HG03045 (cell line): ENCODE data around the gene HAND1.
A peak's percentile ranks its signal among the peaks of the same experiment; 100 is the strongest.

Experiments
- ATAC-seq: cut with Tn5 transposase; IDR thresholded peaks from one replicate; pipeline ENCODE4 v1.9.1; 2021; ENCODE audit warnings: mild to moderate bottlenecking, moderate library complexity; ENCODE audit not compliant: unreplicated experiment

Gene HAND1

DNA sequence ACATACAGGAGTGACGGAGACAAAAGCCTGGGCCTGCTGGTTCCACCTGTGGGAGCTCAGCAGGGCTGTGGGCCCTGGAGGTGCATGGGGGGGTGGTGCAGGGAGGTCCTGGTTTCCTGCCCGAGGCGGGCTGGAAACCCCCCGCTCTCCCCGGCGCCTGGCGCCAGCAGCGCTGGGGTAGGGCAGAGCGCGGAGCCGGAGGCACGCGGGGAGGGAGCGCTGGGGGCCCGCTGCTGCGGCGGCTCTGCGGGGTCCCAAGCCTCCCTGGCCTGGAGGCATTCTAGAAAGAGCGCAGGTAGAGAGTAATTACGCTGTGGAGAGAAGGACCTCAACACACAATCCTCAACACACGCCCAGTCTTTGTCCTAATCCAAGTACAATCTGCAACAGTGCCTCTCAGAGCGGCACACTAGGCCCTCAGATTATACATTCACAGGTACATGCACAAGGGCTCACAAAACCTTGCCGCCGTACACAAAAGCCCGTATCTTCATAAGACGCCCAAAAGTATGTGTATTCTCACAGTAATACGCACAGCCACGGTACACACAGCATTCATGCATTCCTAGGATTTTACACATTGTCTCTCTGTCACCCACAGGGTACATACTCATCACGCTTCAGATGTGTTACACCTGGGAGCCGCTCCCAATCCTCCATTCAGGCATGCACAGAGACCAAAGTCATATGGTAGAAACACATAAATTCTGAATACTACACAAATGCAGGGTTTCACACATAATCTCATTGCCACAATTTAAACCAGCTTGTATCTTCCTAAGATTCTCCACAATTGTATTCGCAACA is 2.1 kb upstream of the HAND1 start:
- ATAC-seq, result no peak

GRCh38 chr5:154479160-154479943 is 1.3 kb upstream of the HAND1 start:
- ATAC-seq, result no peak

- no peak for ATAC-seq
Measured at GRCh38 chr5:154478752-154479159, 729 bp upstream of the HAND1 start.

DNA sequence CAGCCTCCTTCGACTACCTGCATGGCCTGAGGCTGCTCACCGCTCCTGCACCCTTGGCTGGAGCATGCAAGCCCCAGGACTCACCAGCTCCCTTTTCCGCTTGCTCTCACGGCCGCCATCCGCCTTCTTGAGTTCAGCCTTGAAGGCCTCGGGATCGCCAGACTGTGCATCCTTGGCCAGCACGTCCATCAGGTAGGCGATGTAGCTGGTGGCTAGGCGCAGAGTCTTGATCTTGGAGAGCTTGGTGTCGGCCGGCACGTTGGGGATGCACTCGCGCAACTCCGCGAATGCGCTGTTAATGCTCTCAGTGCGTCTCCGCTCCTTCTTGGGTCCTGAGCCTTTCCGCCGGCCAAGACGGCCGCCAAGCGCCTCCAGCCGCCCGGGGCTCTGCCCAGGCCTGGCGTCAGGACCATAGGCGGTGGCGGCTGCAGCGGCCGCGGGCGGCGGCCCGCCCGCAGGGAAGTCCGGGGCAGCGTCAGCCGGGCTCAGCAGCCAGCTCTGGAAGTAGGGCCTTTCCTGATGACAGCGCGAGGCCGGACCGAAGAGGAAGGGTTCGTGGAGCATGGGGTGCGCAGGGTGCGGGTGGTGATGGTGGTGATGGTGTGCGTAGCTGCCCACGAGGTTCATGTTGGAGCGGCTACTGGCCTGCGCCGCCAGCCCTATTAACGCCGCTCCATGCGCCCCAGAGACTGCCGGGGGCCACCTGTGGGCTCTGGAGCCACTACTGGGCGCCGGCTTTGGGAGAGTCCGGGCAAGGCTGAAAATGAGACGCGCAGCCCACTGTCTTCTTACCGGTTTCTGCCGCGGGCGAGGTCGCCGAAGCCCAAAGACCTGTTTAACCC is 424 bp downstream of the HAND1 start:
- no peak for ATAC-seq

DNA sequence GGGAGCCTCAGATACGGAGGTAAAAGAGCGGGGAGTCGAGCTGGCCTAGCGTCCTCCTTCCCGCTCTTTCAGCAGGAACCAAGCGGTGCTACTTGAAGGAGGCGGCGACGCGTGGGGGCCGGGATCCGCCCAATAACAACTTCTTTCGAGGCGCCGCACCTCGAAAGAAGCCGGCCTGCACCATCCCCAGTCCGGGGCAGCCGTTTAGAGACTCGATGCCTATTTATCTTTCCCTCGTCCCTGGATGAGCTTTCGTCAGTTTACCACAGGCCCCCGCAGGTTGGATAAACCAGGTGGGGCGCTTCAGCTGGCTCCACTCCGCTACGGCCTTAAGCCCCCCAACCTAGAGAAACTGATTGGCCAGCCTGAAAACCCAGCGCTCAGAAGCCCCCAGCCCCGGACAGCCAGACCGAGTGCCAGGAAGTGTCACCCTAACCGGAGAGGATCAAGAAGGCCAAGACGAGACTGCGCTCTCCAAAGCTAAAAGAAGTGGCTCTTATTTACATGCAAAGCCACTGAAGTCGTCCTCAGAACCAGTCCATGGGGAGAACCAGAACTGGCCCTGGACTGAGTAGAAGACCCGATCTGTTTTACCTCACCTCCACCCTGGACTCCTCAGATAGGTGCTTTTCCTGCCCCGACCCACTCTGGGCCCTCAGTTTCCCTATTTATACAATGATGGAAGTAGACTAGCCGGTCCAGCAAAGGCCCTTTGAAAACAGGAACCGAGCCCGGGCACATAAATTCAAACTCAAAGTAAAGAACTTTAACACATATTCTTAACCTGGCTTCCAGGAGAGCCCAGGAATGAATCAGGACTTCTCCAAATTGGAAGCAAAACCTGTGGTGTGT is 1.4 kb downstream of the HAND1 start:
- ATAC-seq, result no peak

- no peak for ATAC-seq
Measured at GRCh38 chr5:154475591-154476353, 2.3 kb downstream of the HAND1 start.

GRCh38 chr5:154474396-154475334 is 3.4 kb downstream of the HAND1 start:
- ATAC-seq, result no peak

DNA sequence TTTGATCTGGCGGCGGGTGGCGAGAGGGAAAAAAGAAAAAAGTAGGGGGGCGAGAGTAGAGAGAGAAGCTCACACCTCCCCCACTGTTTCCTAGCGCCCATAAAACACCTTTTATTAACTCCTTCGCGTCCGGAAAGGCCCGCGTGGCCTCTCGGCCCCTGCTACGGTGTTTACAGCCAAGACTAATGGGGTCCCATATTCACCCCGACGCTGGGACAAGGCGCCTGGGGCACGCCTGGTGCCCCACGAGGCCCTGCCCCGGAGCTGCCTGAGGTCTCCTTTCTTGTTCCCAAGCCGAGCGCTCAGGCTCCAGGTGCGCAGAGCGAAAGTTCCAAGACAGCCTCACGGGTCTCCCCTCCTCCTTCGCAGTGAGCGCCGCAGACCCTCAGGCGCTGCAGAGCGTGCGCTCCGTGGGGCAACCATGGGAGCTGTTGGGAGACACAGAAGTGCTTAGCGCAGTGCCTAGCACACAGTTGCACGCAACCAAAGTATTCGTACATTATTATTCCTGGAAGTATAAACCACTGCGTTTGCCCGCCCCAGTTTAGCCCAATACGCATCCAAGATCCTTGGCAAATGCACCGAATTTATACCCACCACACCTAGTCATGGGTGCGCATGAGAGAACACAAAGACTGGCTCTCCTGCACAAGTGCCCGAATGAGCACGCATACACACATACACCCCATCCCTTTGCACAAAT is 4.3 kb downstream of the HAND1 start:
- ATAC-seq, result no peak

DNA sequence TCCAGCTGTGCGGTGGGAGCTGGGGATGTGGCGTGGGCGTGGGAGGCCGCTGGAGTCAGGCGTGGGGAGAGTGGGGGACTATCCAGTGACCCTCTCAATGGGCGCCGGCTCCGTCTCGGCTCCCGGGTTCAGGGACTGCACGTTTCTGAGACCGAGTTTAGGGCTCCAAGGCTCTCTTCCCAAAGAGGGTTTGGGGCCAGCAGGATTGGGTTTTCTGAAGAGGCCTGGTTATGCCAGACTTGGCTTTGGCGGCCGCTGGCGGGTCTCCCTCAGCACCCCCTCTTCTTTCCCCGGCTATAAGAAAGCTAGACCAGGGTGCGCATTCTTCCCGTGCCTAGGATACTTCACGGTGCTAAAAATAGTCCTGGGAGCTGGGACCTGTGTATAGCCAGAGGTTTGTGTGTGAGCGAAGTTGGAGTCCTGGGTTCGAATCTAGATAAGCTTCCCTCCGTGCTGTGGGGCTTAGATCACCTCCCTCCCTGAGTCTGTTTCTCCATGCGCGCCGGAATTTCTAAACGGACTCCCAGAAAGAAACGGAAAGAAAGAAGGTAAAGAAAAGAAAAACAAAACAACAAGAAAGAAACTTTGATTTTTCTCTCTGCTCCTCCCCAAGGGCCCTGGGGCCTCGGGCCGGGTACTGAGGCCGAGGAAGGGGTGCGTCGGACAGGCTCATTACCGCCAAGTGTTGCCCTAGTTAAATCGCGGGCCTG is 5.0 kb downstream of the HAND1 start:
- no peak for ATAC-seq

GRCh38 chr5:154470947-154471870 is 6.8 kb downstream of the HAND1 start:
- ATAC-seq, result no peak

DNA sequence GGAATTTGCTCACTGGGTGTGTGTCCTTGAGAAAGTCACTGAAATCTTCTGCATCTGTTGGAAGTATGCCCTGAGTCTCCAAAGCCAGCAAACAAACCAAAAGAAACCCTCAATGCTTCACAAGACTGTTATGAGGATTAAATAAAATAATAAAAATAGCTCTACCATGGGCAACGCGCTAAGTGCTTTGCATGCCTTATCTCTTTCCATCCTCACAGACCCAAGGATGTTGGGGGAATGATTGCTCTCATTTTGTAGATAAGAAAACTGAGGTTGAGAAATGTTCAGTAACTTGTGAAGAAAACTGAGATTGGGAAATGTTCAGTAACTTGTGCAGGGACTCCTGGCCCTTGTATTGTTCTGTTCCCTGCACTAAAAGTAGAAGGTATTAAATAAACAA is 7.9 kb downstream of the HAND1 start:
- ATAC-seq, result no peak

DNA sequence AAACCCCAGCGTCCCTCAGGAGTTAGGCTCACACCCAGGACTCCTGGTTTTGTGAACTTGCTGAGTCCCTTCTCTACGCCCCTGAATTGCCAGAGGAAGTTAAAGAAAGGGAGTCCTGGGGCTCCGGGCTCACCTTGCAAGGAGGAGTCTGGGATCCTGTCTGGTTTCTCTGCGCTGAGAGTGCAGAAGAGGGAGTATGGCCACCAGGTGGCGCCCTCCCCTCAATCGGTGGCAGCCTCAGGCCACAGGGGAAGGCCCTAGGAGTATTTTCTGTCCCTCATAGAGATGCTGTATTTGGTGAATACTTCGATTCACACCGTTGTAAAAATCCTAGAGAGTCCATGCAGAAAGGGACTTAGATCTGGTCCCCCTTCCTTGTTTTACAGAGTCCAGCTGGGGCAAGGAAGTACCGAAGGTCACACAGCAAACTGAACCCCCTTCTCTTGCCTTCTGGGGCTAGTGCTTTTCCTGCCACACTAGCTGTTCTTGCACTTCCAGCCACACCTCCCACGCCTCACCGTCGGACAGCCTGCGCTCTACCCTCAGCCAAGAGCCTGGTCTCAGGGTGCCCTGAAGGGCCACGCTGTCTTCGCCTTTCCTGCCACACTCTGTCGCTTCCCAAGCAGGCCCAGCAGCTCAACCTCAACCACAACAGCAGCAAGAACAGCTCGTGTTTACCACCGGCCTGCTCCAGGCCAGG is 10.2 kb downstream of the HAND1 start:
- ATAC-seq, result peak; percentile 93

- no peak for ATAC-seq
Measured at GRCh38 chr5:154466671-154467070, 11.4 kb downstream of the HAND1 start.

DNA sequence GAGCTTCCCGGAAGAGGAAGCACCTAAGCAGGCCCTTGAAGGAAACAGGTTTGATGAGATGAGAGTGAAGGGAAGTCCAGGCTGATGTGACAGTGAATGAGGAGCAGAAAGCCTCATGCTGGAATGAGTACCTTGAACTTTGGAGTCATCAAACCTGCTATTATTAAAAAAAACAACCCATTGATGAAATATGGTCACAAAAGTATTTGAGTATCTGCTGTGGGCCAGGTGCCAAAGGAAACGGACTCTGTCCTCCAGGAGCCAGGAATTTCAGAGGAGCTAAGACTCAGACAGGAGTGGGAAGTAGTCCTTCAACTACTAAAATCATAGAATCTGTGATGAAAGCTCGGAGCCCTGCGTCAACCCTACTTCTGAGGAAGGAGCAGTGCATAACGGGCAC is 11.9 kb downstream of the HAND1 start:
- ATAC-seq, result no peak

DNA sequence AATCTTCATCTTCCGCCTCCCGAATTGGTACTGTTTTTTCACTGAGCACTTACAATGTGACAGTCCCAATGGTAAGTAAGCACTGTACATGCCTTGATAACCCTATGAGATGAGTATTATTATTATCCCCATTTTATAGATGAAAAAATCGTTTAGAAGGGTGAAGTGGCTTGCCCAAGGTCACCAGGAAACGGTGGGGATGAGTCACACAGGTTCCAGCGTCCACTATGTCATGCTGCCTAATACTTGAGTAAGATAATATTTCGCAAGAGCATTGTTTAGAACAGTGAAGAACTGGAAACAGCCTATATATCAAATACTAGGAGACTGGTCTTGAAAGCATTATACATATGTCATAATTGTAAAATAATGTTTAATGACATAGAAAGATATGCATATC is 12.9 kb downstream of the HAND1 start:
- ATAC-seq, result no peak

DNA sequence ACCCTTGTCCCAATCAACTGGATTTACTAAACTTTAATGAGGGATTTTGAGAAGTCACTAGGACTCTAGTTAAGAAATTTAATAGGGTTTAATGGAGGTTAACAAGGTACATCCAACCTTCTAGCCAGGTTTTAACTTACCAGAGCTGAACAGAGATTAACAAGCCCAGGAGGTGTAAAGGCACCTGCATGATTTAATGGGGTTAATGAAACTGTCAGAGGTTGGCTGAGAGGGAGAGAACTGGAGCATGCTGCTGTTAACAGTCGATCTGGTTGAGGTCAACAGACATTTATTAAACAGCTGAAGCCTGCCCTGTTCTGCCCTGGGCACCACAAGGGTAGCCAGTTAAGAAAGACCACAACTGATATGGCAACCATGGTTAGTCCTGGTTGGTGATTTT is 13.6 kb downstream of the HAND1 start:
- ATAC-seq, result no peak
